ENCODE measurements around the gene PAN2.
"Not testable (repeated sequence)": the region's sequence is repeated elsewhere in the genome, so short reads cannot be mapped to it uniquely, and the experiment has no call there.

DNA sequence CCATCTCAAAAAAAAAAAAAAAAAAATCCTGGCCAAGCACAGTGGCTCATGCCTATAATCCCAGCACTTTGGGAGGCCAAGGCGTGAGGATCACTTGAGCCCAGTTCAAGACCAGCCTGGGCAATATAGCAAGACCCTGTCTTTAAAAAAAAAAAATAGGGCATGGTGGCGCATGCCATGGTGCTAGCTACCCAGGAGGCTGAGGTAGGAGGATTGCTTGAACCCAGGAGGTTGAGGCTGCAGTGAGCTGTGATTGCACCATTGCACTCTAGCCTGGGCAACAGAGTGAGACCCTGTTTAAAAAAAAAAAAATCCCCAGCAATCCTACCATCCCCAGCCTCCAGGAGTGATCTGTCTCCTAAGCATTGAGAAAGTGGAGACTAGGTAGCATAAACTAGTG is 8.5 kb upstream of the PAN2 start:
- TF ChIP-seq, protein P1, sequence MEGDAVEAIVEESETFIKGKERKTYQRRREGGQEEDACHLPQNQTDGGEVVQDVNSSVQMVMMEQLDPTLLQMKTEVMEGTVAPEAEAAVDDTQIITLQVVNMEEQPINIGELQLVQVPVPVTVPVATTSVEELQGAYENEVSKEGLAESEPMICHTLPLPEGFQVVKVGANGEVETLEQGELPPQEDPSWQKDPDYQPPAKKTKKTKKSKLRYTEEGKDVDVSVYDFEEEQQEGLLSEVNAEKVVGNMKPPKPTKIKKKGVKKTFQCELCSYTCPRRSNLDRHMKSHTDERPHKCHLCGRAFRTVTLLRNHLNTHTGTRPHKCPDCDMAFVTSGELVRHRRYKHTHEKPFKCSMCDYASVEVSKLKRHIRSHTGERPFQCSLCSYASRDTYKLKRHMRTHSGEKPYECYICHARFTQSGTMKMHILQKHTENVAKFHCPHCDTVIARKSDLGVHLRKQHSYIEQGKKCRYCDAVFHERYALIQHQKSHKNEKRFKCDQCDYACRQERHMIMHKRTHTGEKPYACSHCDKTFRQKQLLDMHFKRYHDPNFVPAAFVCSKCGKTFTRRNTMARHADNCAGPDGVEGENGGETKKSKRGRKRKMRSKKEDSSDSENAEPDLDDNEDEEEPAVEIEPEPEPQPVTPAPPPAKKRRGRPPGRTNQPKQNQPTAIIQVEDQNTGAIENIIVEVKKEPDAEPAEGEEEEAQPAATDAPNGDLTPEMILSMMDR (conservative IDR thresholded peaks at IDR 0.05; ENCODE audit: low read depth, low read length), result not testable (repeated sequence)
- TF ChIP-seq EZH2 (IDR thresholded peaks at IDR 0.05; ENCODE audit: low read length, unreplicated experiment); EZH2phosphoT487 (IDR thresholded peaks at IDR 0.05; ENCODE audit: borderline replicate concordance, low read length): not testable (repeated sequence)

Data from PC-3 (cell line).